DOHH2 (cell line): ENCODE measurements around the gene CCR5.
"Not testable (repeated sequence)": the region's sequence is repeated elsewhere in the genome, so short reads cannot be mapped to it uniquely, and the experiment has no call there.

Experiments used
- H3F3A ChIP-seq: fragments of 200-600 bp; sonication (generic), shearing (Covaris generic); 2 replicates; pipeline ENCODE4 v1.6.0; 2016; ENCODE audit warnings: antibody characterized with exemption, mild to moderate bottlenecking; ENCODE audit not compliant: control insufficient read depth, insufficient read depth
- H3K27ac ChIP-seq: fragments of 200-600 bp; sonication (generic); 2 replicates; pipeline ENCODE4 v1.5.1; 2014; ENCODE audit warnings: low read depth, mild to moderate bottlenecking, low read length, moderate library complexity
- H3K27me3 ChIP-seq: fragments of 200-600 bp; sonication (generic); 2 replicates; pipeline ENCODE4 v1.6.1; 2014; ENCODE audit warnings: mild to moderate bottlenecking, low read length, mixed read lengths; ENCODE audit not compliant: control insufficient read depth
- H3K36me3 ChIP-seq: fragments of 200-600 bp; sonication (generic); 2 replicates; pipeline ENCODE4 v1.6.1; 2014; ENCODE audit warnings: mild to moderate bottlenecking, low read length, moderate library complexity, mixed read lengths; ENCODE audit not compliant: control insufficient read depth
- H3K4me1 ChIP-seq: fragments of 200-600 bp; sonication (generic); 2 replicates; pipeline ENCODE4 v1.6.1; 2014; ENCODE audit warnings: mild to moderate bottlenecking, low read length, mixed read lengths; ENCODE audit not compliant: control insufficient read depth
- H3K4me2 ChIP-seq: fragments of 200-600 bp; sonication (generic); 2 replicates; pipeline ENCODE4 v1.6.0; 2014; ENCODE audit warnings: mild to moderate bottlenecking, low read length, moderate library complexity
- H3K4me3 ChIP-seq: fragments of 200-600 bp; sonication (generic); 2 replicates; pipeline ENCODE4 v1.5.1; 2014; ENCODE audit warnings: mild to moderate bottlenecking, low read length, mixed read lengths
- H3K79me2 ChIP-seq: fragments of 200-600 bp; sonication (generic); 2 replicates; pipeline ENCODE4 v1.6.1; 2014; ENCODE audit warnings: mild to moderate bottlenecking, low read length, mixed read lengths; ENCODE audit not compliant: control insufficient read depth
- H3K9me2 ChIP-seq: fragments of 200-600 bp; sonication (generic); replicated peaks from 2 replicates; pipeline ENCODE4 v1.6.1; 2014; ENCODE audit warnings: mild to moderate bottlenecking, low read length, mixed read lengths; ENCODE audit not compliant: control insufficient read depth
- H3K9me3 ChIP-seq: fragments of 200-600 bp; sonication (generic); 2 replicates; pipeline ENCODE4 v1.6.1; 2014; ENCODE audit warnings: antibody characterized with exemption, low read length, mixed read lengths; ENCODE audit not compliant: control insufficient read depth, insufficient read depth
- H4K20me1 ChIP-seq: fragments of 200-600 bp; sonication (generic); 2 replicates; pipeline ENCODE4 v1.6.0; 2014; ENCODE audit warnings: low read depth, mild to moderate bottlenecking, antibody characterized with exemption, low read length, moderate library complexity; ENCODE audit not compliant: control insufficient read depth, insufficient read depth
- EZH2phosphoT487 ChIP-seq: fragments of 200-600 bp; sonication (generic); IDR thresholded peaks from 2 replicates; pipeline ENCODE4 v1.6.1; 2017; ENCODE audit warnings: borderline replicate concordance, mild to moderate bottlenecking, antibody characterized with exemption, low read length, moderate library complexity, mixed read lengths
- TF ChIP-seq, protein P1 (sequence below): fragments of 200-600 bp; sonication (generic); IDR thresholded peaks from one replicate; pipeline ENCODE4 v1.5.1; 2014; ENCODE audit warnings: antibody characterized with exemption, mild to moderate bottlenecking, low read depth, low read length; ENCODE audit not compliant: poor library complexity, severe bottlenecking

CCR5 gene

DNA sequence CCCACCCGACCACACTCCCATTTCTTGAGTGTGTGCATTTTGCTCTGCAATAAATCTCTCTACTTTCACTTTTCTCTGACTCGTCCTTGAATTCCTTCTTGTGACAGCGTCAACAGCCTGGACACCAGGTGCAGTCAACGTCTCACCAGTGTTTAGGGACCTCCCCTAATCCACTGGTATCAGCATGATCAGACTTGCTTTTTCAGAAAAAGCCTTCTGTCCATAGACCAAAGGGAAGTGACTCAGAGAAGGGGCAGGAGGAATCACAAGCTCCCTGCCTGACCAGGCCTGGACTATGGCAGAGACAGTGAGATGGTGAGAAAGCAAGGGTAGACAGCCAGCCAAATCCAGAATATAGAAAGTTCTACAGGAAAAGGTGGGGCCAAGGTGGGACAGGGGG, 15.5 kb downstream of the CCR5 start:
- no peak overlapping the region for H3K4me3 ChIP-seq
- no peaks in the 10 kb centered on the region for H3K9me3 ChIP-seq
- H3K9me2 ChIP-seq: no peaks in the 10 kb centered on the region
- H3K4me1 ChIP-seq: peaks cover 10% of the 10 kb centered on the region
- no peaks in the 10 kb centered on the region for H3K36me3 ChIP-seq
- no peaks in the 10 kb centered on the region for H4K20me1 ChIP-seq
- H3K79me2 ChIP-seq: no peaks in the 10 kb centered on the region
- H3F3A ChIP-seq: no peaks in the 10 kb centered on the region
- H3K4me2 ChIP-seq: no peak overlapping the region
- H3K27ac ChIP-seq: no peak overlapping the region
- peaks cover 20% of the 10 kb centered on the region for H3K27me3 ChIP-seq
- TF ChIP-seq, protein P1, sequence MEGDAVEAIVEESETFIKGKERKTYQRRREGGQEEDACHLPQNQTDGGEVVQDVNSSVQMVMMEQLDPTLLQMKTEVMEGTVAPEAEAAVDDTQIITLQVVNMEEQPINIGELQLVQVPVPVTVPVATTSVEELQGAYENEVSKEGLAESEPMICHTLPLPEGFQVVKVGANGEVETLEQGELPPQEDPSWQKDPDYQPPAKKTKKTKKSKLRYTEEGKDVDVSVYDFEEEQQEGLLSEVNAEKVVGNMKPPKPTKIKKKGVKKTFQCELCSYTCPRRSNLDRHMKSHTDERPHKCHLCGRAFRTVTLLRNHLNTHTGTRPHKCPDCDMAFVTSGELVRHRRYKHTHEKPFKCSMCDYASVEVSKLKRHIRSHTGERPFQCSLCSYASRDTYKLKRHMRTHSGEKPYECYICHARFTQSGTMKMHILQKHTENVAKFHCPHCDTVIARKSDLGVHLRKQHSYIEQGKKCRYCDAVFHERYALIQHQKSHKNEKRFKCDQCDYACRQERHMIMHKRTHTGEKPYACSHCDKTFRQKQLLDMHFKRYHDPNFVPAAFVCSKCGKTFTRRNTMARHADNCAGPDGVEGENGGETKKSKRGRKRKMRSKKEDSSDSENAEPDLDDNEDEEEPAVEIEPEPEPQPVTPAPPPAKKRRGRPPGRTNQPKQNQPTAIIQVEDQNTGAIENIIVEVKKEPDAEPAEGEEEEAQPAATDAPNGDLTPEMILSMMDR: no peak
- TF ChIP-seq EZH2phosphoT487: no peak

DNA sequence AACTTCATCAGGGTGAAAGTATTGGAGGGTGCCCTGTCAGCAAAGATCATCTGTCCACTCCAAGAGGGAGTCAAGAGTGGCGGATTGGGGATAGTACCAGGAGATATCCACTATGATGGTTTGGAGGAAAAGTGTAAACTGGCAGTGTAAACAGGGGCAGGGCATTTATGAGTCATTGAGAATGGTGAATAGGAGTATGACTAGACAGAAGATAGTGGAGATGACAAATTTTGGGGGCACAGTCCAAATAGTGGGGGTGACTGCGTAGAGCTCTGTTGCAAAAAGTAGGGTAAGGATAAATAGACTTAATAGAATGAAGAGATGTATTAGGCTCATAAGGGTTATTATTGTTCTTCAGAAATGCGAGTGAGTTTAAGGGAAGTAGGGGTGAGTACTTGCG, 18.1 kb downstream of the CCR5 start:
- not testable (repeated sequence) for H4K20me1 ChIP-seq, H3K9me3 ChIP-seq, H3K36me3 ChIP-seq, H3K27ac ChIP-seq, H3K4me3 ChIP-seq, H3K4me1 ChIP-seq, H3F3A ChIP-seq, H3K9me2 ChIP-seq, H3K4me2 ChIP-seq, H3K79me2 ChIP-seq
- peaks cover 11% of the 10 kb centered on the region for H3K27me3 ChIP-seq

DNA sequence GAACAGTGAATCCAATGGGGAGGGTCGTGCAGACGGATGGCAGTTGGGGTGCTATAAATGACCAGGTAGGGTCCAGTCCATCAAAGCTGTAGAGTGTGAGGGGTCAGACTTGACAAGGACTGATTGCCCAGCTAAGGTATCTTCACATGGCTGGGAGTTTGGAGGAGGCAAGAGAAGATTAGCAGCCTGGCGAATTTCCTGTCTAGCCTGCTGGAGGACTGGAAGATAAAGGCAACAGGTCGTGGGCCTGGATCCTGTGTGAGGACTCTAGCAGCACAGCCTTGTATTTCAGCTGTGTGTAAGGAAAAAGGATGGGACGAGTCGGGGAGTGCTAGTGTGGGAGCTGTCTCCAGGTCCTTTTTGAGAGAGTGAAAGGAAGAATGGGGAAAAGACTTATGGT, 18.6 kb downstream of the CCR5 start:
- no peaks in the 10 kb centered on the region for H3K79me2 ChIP-seq

DNA sequence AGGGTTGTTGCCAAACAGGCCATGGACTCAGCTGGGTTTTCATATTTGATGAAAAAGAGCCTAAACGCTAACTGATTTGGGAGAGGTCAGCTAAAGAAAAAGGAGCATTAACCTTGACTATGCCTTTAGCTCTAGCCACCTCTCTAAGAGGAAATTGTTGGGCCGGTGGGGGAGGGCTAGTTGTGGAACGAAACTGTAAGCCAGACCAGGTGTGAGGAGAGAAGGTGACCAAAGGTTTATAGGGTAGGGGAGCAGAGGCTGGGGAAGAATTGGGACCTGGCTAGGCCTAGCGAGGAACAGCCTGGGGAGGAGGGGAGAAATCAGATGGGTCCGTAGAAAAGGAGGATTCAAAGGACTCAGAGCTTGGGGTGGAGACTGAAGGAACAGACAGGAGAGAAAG, 20.8 kb downstream of the CCR5 start:
- H3K4me2 ChIP-seq, H3K9me2 ChIP-seq, H3K27ac ChIP-seq, H3K27me3 ChIP-seq, H3K9me3 ChIP-seq, H3K4me3 ChIP-seq, H3F3A ChIP-seq, H3K36me3 ChIP-seq, H4K20me1 ChIP-seq, H3K79me2 ChIP-seq, H3K4me1 ChIP-seq: not testable (repeated sequence)

More for the DNA sequence above, 18.6 kb downstream of the CCR5 start:
- Histone ChIP-seq H3K4me1 (no peaks in the 10 kb centered on the region), H3K27ac (no peak overlapping the region), H3K4me2 (no peak overlapping the region), H3K4me3 (no peak overlapping the region), H3F3A (no peaks in the 10 kb centered on the region), H3K9me2 (no peaks in the 10 kb centered on the region), H3K36me3 (no peaks in the 10 kb centered on the region), H3K27me3 (peaks cover 7% of the 10 kb centered on the region), H4K20me1 (no peaks in the 10 kb centered on the region), H3K9me3 (no peaks in the 10 kb centered on the region)
- TF ChIP-seq, protein P1: no peak
- no peak for TF ChIP-seq EZH2phosphoT487
